MCF 10A (cell line): ENCODE measurements around the gene NAV3. TPM values are rescaled to one million over a fixed set of nuclear protein-coding genes. Genes with fewer than 3 reads are reported as not detected.

Experiments
- BruUV-seq: library from RNA; stranded (reverse); fragments of 400-500 nt; replicated peaks from 2 replicates; lab custom pipeline; 2021; lab: Mats Ljungman, UMichigan
- CTCF ChIA-PET: fragments of 300-600 bp; sonication (Branson Sonifier 250); formaldehyde crosslinking; extraction: SDS; loops from one replicate; lab custom pipeline; 2021; ENCODE audit warnings: antibody characterized with exemption, inconsistent platforms; lab: Yijun Ruan, JAX
- POLR2A ChIA-PET: fragments of 300-600, 350-650 bp; sonication (Branson Sonifier 250); formaldehyde crosslinking; extraction: SDS; loops from one replicate; lab custom pipeline; 2020; ENCODE audit warnings: antibody characterized with exemption, inconsistent platforms; lab: Yijun Ruan, JAX
- DNase-seq: peaks from one replicate; pipeline ENCODE4 v3.0.0-alpha.2; 2018; ENCODE audit not compliant: unreplicated experiment
- H3K27ac Mint-ChIP-seq: one replicate; pipeline ENCODE4 v1.8.0; 2022; ENCODE audit warnings: mild to moderate bottlenecking, low read depth, mixed read lengths; ENCODE audit not compliant: unreplicated experiment
- H3K27me3 Mint-ChIP-seq: one replicate; pipeline ENCODE4 v1.8.0; 2022; ENCODE audit warnings: mixed read lengths; ENCODE audit not compliant: insufficient read depth, unreplicated experiment
- H3K36me3 Mint-ChIP-seq: one replicate; pipeline ENCODE4 v1.8.0; 2022; ENCODE audit warnings: mild to moderate bottlenecking, moderate library complexity, mixed read lengths; ENCODE audit not compliant: insufficient read depth, unreplicated experiment
- H3K4me1 Mint-ChIP-seq: one replicate; pipeline ENCODE4 v1.8.0; 2022; ENCODE audit warnings: mixed read lengths; ENCODE audit not compliant: insufficient read depth, unreplicated experiment
- H3K4me3 Mint-ChIP-seq: one replicate; pipeline ENCODE4 v1.8.0; 2022; ENCODE audit warnings: mild to moderate bottlenecking, moderate library complexity, mixed read lengths; ENCODE audit not compliant: unreplicated experiment
- H3K9me3 Mint-ChIP-seq: one replicate; pipeline ENCODE4 v1.8.0; 2022; ENCODE audit warnings: mixed read lengths; ENCODE audit not compliant: unreplicated experiment
- intact Hi-C: fragments of 100-400 bp; cut with micrococcal nuclease; formaldehyde crosslinking; loops from 2 replicates; pipeline ENCODE4 v1.14.1; 2022
- total RNA-seq: library from RNA; stranded (reverse); gene quantifications from 2 replicates; pipeline ENCODE4 v1.2.3, GENCODE V29; 2022
- TF ChIP-seq, protein P1 (sequence below): fragments of 200-600 bp; IDR thresholded peaks from one replicate; pipeline ENCODE4 v1.8.0; 2022; ENCODE audit warnings: antibody characterized with exemption, mild to moderate bottlenecking; ENCODE audit not compliant: unreplicated experiment

NAV3 gene
- total RNA-seq, 1 experiment from 2014 or later = 7.1 TPM

DNA sequence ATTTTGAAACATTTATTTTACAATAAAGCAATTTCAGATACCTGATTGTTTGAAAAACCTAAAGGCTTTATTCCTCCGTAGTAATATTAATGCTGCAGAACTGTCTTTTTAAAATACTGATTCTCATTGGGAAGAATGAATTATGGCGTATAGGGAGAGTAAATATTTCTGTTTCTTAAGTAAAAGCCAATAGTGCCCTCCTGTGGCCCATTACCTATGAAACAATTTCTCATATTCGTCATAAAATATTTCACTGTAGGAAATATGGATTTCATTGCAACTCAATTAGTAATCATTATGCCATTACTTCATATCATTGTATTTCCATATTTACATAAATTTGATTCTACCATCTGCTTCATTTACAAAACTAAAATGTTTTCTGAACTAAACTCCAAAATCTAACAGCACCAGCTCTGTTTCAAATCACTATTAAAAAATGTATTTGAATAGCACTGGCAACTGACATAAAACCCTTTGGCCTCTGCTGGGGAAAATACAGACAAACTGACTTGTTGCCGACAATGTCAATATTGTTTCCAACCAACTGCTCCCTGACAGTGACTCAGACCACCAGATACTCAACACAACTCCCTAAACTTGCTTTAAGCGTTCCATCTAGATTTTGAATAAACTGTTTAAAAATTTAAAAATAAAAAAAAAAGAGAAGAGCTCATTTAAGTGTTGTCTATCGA lies 290.3 kb downstream of the NAV3 start:
- H3K4me1 Mint-ChIP-seq = no peaks in the 10 kb centered on the region
- H3K27ac Mint-ChIP-seq = no peak overlapping the region
- TF ChIP-seq, protein P1, sequence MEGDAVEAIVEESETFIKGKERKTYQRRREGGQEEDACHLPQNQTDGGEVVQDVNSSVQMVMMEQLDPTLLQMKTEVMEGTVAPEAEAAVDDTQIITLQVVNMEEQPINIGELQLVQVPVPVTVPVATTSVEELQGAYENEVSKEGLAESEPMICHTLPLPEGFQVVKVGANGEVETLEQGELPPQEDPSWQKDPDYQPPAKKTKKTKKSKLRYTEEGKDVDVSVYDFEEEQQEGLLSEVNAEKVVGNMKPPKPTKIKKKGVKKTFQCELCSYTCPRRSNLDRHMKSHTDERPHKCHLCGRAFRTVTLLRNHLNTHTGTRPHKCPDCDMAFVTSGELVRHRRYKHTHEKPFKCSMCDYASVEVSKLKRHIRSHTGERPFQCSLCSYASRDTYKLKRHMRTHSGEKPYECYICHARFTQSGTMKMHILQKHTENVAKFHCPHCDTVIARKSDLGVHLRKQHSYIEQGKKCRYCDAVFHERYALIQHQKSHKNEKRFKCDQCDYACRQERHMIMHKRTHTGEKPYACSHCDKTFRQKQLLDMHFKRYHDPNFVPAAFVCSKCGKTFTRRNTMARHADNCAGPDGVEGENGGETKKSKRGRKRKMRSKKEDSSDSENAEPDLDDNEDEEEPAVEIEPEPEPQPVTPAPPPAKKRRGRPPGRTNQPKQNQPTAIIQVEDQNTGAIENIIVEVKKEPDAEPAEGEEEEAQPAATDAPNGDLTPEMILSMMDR = peak; percentile 47
- no peaks in the 10 kb centered on the region for H3K27me3 Mint-ChIP-seq
- H3K36me3 Mint-ChIP-seq = no peaks in the 10 kb centered on the region
- no TSS peak for BruUV-seq
- intact Hi-C loops = loop anchor here (1.0 to 5.0 kb wide), 3 partner anchors 121 to 397 kb away; no protein-coding TSS in a partner anchor
- CTCF ChIA-PET = interaction anchor here (0.6 to 2.2 kb wide), 21 partner anchors 9 to 1792 kb away, joined by 3 to 16 read pairs (median 4); no protein-coding TSS in a partner anchor
- peak; percentile 51 for DNase-seq
- POLR2A ChIA-PET = interaction anchor here (0.9 kb wide), 1 partner anchor 125 kb away, joined by 3 read pairs; no protein-coding TSS in a partner anchor
- H3K4me3 Mint-ChIP-seq = no peak overlapping the region
- H3K9me3 Mint-ChIP-seq = no peaks in the 10 kb centered on the region

DNA sequence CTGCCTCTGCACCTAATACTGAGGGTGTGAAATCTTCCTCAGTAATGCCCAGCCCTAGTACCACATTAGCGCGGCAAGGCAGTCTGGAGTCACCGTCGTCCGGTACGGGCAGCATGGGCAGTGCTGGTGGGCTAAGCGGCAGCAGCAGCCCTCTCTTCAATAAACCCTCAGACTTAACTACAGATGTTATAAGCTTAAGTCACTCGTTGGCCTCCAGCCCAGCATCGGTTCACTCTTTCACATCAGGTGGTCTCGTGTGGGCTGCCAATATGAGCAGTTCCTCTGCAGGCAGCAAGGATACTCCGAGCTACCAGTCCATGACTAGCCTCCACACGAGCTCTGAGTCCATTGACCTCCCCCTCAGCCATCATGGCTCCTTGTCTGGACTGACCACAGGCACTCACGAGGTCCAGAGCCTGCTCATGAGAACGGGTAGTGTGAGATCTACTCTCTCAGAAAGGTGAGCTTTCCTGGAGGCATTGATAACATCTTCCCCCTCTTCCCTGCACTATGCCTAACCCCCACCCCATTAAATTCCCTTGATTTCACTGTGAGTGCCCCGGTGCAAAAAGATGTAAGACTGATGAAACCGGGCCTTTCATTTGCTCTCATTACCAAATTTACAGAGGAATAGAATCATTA lies 291.4 kb downstream of the NAV3 start:
- intact Hi-C loops = loop anchor here (1.0 to 5.0 kb wide), 3 partner anchors 122 to 398 kb away; no protein-coding TSS in a partner anchor
- POLR2A ChIA-PET = no interaction called here
- TF ChIP-seq, protein P1 = no peak
- CTCF ChIA-PET = interaction anchor here (0.6 to 2.2 kb wide), 20 partner anchors 10 to 1683 kb away, joined by 3 to 16 read pairs (median 4); no protein-coding TSS in a partner anchor
- Mint-ChIP-seq H3K4me3 (no peak overlapping the region), H3K27me3 (no peaks in the 10 kb centered on the region), H3K36me3 (no peaks in the 10 kb centered on the region), H3K9me3 (no peaks in the 10 kb centered on the region), H3K27ac (no peak overlapping the region), H3K4me1 (no peaks in the 10 kb centered on the region)
- BruUV-seq = no TSS peak
- no peak for DNase-seq

DNA sequence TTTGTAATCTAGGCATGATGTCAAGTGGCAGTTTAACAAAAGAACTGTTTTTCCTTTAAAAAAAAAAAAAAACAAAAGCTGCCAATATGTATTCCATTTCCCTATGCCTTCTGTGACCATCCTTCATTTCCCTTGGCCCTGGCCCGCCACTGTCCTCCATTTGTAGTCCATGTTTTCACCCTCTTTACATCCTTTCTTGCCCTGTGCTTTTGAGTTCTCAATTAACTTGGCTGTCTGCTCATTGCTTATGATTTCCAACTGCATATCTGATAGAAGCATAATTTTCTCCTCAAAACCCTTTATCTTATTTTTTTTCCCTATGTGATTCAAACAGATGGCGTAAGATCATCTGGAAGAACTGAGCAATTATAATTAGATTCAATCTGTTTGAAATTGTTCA lies 297.5 kb downstream of the NAV3 start:
- ChIA-PET CTCF (interaction anchor here (0.7 kb wide), 1 partner anchor 1428 kb away, joined by 3 read pairs; no protein-coding TSS in a partner anchor), POLR2A (no interaction called here)
- DNase-seq = no peak
- H3K36me3 Mint-ChIP-seq = peaks cover 8% of the 10 kb centered on the region
- no peaks in the 10 kb centered on the region for H3K27me3 Mint-ChIP-seq
- no TSS peak for BruUV-seq
- H3K4me3 Mint-ChIP-seq = no peak overlapping the region
- intact Hi-C loops = no loop called here
- H3K9me3 Mint-ChIP-seq = no peaks in the 10 kb centered on the region
- H3K27ac Mint-ChIP-seq = no peak overlapping the region
- TF ChIP-seq, protein P1 = no peak
- no peaks in the 10 kb centered on the region for H3K4me1 Mint-ChIP-seq

DNA sequence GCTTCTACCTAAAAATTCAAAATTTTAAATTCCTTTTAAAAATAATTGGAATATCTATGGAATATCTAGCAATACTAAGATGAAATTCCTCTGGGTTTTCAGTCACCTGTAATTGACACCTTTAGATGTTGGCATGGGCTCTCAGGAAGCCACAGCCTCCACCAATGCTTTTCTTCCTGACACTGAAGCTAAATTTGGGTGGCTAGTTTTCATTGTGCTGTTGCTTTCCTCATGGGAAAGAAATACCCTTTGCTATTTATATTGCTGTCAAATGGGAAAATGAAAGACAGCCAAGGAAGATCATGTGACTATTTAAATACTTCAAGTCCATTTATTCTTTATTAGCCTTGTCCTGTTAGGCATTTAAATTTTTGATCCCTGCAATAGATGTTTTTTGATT lies 313.0 kb downstream of the NAV3 start:
- H3K27me3 Mint-ChIP-seq = no peaks in the 10 kb centered on the region
- ChIA-PET POLR2A (no interaction called here), CTCF (interaction anchor here (0.6 to 1.8 kb wide), 6 partner anchors 15 to 735 kb away, joined by 3 to 5 read pairs (median 3); no protein-coding TSS in a partner anchor)
- TF ChIP-seq, protein P1 = no peak
- no peak overlapping the region for H3K27ac Mint-ChIP-seq
- H3K4me1 Mint-ChIP-seq = no peaks in the 10 kb centered on the region
- no peak for DNase-seq
- intact Hi-C loops = loop anchor here (10.0 kb wide), 1 partner anchor 1201 kb away; no protein-coding TSS in a partner anchor
- H3K9me3 Mint-ChIP-seq = no peaks in the 10 kb centered on the region
- no peaks in the 10 kb centered on the region for H3K36me3 Mint-ChIP-seq
- H3K4me3 Mint-ChIP-seq = no peak overlapping the region
- no TSS peak for BruUV-seq
